WTC11 (cell line): ENCODE measurements around the gene HES6. TPM values are rescaled to one million over a fixed set of nuclear protein-coding genes. Genes with fewer than 3 reads are reported as not detected.
A peak's percentile ranks its signal among the peaks of the same experiment; 100 is the strongest.

Experiments
- ATAC-seq: fragments of 200-7000 bp; cut with Tn5 transposase; 2 replicates; pipeline ENCODE4 v1.10.0; 2021; ENCODE audit warnings: mild to moderate bottlenecking, moderate library complexity
- CTCF ChIA-PET: fragments of 300-600 bp; sonication (Branson Sonifier 250); formaldehyde crosslinking; loops from one replicate; lab custom pipeline; 2021; ENCODE audit warnings: antibody characterized with exemption; lab: Charles Lee
- POLR2A ChIA-PET: fragments of 350-600 bp; sonication (Branson Sonifier 250); formaldehyde crosslinking; loops from one replicate; lab custom pipeline; 2021; ENCODE audit warnings: antibody characterized with exemption; lab: Charles Lee
- DNase-seq: peaks from one replicate; pipeline ENCODE4 v3.0.0; 2021; ENCODE audit warnings: low spot score
- H3K27ac Mint-ChIP-seq: 2 replicates; pipeline ENCODE4 v1.8.0; 2021; ENCODE audit warnings: mixed read lengths
- H3K27me3 Mint-ChIP-seq: 2 replicates; pipeline ENCODE4 v1.8.0; 2021; ENCODE audit warnings: low read depth, mild to moderate bottlenecking, moderate library complexity, mixed read lengths
- H3K36me3 Mint-ChIP-seq: 2 replicates; pipeline ENCODE4 v1.8.0; 2021; ENCODE audit warnings: mixed read lengths
- H3K4me1 Mint-ChIP-seq: 2 replicates; pipeline ENCODE4 v1.8.0; 2022; ENCODE audit warnings: mixed read lengths
- H3K4me3 Mint-ChIP-seq: 2 replicates; pipeline ENCODE4 v1.8.0; 2021; ENCODE audit warnings: mild to moderate bottlenecking, moderate library complexity, mixed read lengths
- H3K9me3 Mint-ChIP-seq: 2 replicates; pipeline ENCODE4 v1.8.0; 2021; ENCODE audit warnings: mixed read lengths
- AR ChIP-seq: fragments of 250-450 bp; sonication (Bioruptor Pico); IDR thresholded peaks from 2 replicates; pipeline ENCODE4 v1.9.0; 2021; ENCODE audit warnings: mild to moderate bottlenecking
- ARID4B ChIP-seq: sonication (generic); formaldehyde crosslinking; IDR thresholded peaks from 2 replicates; pipeline ENCODE4 v1.8.0; 2023; ENCODE audit warnings: missing genetic modification reagents, mild to moderate bottlenecking, borderline replicate concordance
- CBFB ChIP-seq: sonication (generic); formaldehyde crosslinking; IDR thresholded peaks from 2 replicates; pipeline ENCODE4 v1.8.1; 2022; ENCODE audit warnings: mild to moderate bottlenecking, low read depth, missing genetic modification reagents
- E2F4 ChIP-seq: sonication (generic); formaldehyde crosslinking; IDR thresholded peaks from 2 replicates; pipeline ENCODE4 v1.8.1; 2022; ENCODE audit warnings: low read depth, mild to moderate bottlenecking, moderate library complexity, missing genetic modification reagents, borderline replicate concordance
- ELF4 ChIP-seq: sonication (generic); formaldehyde crosslinking; IDR thresholded peaks from 2 replicates; pipeline ENCODE4 v1.8.1; 2022; ENCODE audit warnings: low read depth, mild to moderate bottlenecking, moderate library complexity, missing genetic modification reagents
- EMX1 ChIP-seq: fragments of 250-450 bp; sonication (Bioruptor Pico); IDR thresholded peaks from 2 replicates; pipeline ENCODE4 v1.8.0; 2021; ENCODE audit warnings: mild to moderate bottlenecking
- ERG ChIP-seq: fragments of 250-450 bp; sonication (Bioruptor Pico); IDR thresholded peaks from 2 replicates; pipeline ENCODE4 v1.8.0; 2021; ENCODE audit warnings: mild to moderate bottlenecking
- NFE2L1 ChIP-seq: sonication (generic); formaldehyde crosslinking; IDR thresholded peaks from 2 replicates; pipeline ENCODE4 v1.8.1; 2023; ENCODE audit warnings: missing genetic modification reagents
- NR1H2 ChIP-seq: sonication (generic); formaldehyde crosslinking; IDR thresholded peaks from 2 replicates; pipeline ENCODE4 v1.9.0; 2021; ENCODE audit warnings: mild to moderate bottlenecking, moderate library complexity, missing genetic modification reagents
- SOX15 ChIP-seq: fragments of 250-450 bp; sonication (Bioruptor Pico); IDR thresholded peaks from 2 replicates; pipeline ENCODE4 v1.9.0; 2021; ENCODE audit warnings: mild to moderate bottlenecking
- SP1 ChIP-seq: sonication (generic); formaldehyde crosslinking; conservative IDR thresholded peaks from 2 replicates; pipeline ENCODE4 v1.8.1; 2022; ENCODE audit warnings: missing genetic modification reagents
- STAT6 ChIP-seq: sonication (generic); formaldehyde crosslinking; conservative IDR thresholded peaks from 2 replicates; pipeline ENCODE4 v1.8.1; 2023; ENCODE audit warnings: mild to moderate bottlenecking, low read depth, missing genetic modification reagents, moderate library complexity
- ZNF219 ChIP-seq: sonication (generic); formaldehyde crosslinking; IDR thresholded peaks from 2 replicates; pipeline ENCODE4 v1.8.0; 2023; ENCODE audit warnings: missing genetic modification reagents, mild to moderate bottlenecking, borderline replicate concordance
- ZNF232 ChIP-seq: sonication (generic); formaldehyde crosslinking; IDR thresholded peaks from 2 replicates; pipeline ENCODE4 v1.8.0; 2022; ENCODE audit warnings: mild to moderate bottlenecking, missing genetic modification reagents
- ZNF423 ChIP-seq: fragments of 250-450 bp; sonication (Bioruptor Pico); IDR thresholded peaks from 2 replicates; pipeline ENCODE4 v2.1.2; 2022; ENCODE audit warnings: mild to moderate bottlenecking, moderate library complexity
- ZSCAN18 ChIP-seq: fragments of 250-450 bp; sonication (Bioruptor Pico); IDR thresholded peaks from 2 replicates; pipeline ENCODE4 v2.1.2; 2022; ENCODE audit warnings: mild to moderate bottlenecking, moderate library complexity
- total RNA-seq: library from RNA; stranded (reverse); gene quantifications from 3 replicates; pipeline ENCODE4 v1.2.3, GENCODE V29; 2021

Gene HES6
- total RNA-seq, 1 experiment from 2014 or later = 52.1 TPM

- Mint-ChIP-seq H3K4me1 (peaks cover 8% of the 10 kb centered on the region; the same call in 1 of the 2 replicates), H3K27me3 (no peaks in the 10 kb centered on the region; the same call in 1 of the 2 replicates), H3K9me3 (no peaks in the 10 kb centered on the region), H3K4me3 (no peak overlapping the region), H3K36me3 (no peaks in the 10 kb centered on the region), H3K27ac (no peak overlapping the region)
- DNase-seq (no peak), ATAC-seq (no peak)
- ChIA-PET POLR2A (no interaction called here), CTCF (interaction anchor here (0.8 to 2.0 kb wide), 2 partner anchors 19 to 38 kb away, joined by 3 to 7 read pairs; no protein-coding TSS in a partner anchor)
- TF ChIP-seq CBFB (CRISPR knock-in tag) (no peak), ZSCAN18 (CRISPR knock-in tag) (no peak), EMX1 (CRISPR knock-in tag) (no peak), NR1H2 (CRISPR knock-in tag) (no peak), ELF4 (CRISPR knock-in tag) (no peak), AR (CRISPR knock-in tag) (no peak)
Observed at GRCh38 chr2:238281826-238282480, 42.1 kb upstream of the HES6 start.

- no peaks in the 10 kb centered on the region for H3K9me3 Mint-ChIP-seq
- ChIA-PET CTCF (interaction anchor here (0.7 to 1.2 kb wide), 2 partner anchors 17 to 24 kb away, joined by 3 read pairs; no protein-coding TSS in a partner anchor), POLR2A (no interaction called here)
- H3K4me1 Mint-ChIP-seq = peaks cover 4% of the 10 kb centered on the region; the same call in 1 of the 2 replicates
- ATAC-seq = peak; percentile 14; the same call in 1 of the 2 replicates
- H3K27me3 Mint-ChIP-seq = no peaks in the 10 kb centered on the region; the same call in 1 of the 2 replicates
- no peak overlapping the region for H3K27ac Mint-ChIP-seq
- no peak for DNase-seq
- H3K36me3 Mint-ChIP-seq = no peaks in the 10 kb centered on the region; the same call in none of the 2 replicates
- H3K4me3 Mint-ChIP-seq = no peak overlapping the region
- TF ChIP-seq ZNF219 (CRISPR knock-in tag) (no peak), E2F4 (CRISPR knock-in tag) (no peak), ZNF232 (no peak), SP1 (CRISPR knock-in tag) (no peak), ZNF423 (no peak), ARID4B (CRISPR knock-in tag) (no peak), STAT6 (no peak), SOX15 (no peak), EMX1 (CRISPR knock-in tag) (no peak), ERG (CRISPR knock-in tag) (no peak), NFE2L1 (CRISPR knock-in tag) (no peak)
Observed at GRCh38 chr2:238280083-238280825, 40.4 kb upstream of the HES6 start.
